HG03108 (cell line): ENCODE data around the gene ACOX3.
"Not testable (repeated sequence)": the region's sequence is repeated elsewhere in the genome, so short reads cannot be mapped to it uniquely, and the experiment has no call there.

ENCODE experiments used
- ATAC-seq: cut with Tn5 transposase; IDR thresholded peaks from one replicate; pipeline ENCODE4 v1.9.1; 2021; ENCODE audit warnings: moderate library complexity; ENCODE audit not compliant: unreplicated experiment

The ACOX3 gene

GRCh38 chr4:8391071-8391470 lies 49.5 kb downstream of the ACOX3 start:
- ATAC-seq = no peak

DNA sequence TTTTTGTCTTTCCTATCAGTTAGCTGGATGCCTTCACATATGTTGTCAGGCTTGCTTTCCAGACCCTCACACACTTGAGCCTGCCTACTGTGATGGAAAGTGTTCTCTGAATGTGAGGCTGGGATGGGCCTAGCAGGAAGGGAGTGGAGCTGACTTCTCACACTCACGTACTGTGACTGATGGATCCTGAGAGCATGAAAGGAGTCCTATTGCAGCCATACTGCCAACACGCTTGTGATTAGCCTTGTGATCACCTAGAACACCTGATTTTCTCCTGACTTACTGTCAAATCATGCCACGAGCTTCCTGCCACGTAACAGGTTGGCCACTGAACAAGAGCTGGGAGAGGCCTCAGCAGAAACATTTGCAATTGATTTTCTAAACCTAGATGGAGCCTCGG lies 49.9 kb downstream of the ACOX3 start:
- ATAC-seq = no peak

DNA sequence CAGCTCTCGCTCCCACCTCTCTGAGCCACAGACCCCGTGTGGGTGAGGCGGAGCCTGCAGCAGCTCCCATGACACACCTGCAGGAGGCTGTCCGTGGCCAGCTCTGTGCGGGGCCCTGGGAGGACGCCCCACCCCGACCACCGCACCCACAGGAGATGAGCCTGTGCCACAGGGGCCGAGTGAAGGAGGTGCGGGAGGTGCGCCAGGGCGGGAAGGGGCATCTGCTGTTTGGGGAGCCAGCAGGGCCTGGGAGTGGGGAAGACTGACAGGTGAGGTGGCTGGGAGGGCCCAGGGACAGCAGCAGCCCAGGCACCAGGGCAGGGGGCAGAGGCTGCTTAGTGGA lies 52.0 kb downstream of the ACOX3 start:
- no peak for ATAC-seq

DNA sequence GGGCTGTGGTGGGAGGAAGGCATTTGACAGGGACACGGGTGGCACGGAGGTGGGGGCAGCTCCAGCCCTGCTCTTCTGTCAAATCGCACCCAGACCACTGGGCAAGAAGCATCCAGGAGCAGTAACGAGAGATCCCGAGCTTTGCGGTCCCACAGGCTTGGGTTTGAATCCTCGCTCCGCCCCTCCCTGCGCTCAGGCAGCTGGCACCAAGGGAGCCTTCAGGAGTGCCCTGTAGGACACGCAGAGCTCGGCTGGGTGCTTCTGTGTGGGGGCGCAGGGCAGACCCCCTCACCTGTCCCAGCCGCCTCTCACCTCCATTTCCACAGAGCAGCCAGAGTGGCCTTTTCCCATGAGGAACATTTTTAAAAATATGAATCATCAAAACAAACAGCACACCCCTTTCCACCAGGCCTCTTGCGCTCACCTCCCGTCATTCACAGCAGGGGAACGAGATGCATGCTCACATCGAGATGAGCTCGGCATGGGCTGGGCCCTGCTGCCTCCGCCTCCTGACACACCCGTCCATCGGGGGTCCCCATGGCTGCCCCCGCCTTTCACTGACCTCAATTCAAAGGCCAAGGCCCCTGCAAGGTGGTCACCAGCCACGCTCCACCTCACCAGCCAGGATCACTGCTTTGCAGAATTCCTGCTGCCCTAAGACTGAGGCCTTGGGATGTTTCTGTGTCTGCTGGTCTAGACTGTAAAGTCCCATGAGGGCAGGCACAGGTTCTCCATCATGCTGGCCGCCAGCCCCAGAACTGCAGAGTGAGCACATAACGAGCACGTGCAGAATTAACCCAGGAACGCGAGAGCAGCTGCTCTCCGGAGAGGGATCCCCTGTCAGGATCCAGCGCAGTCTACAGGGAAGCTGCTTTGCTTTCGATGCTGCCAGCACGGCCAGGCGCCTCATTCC lies 52.7 kb downstream of the ACOX3 start:
- no peak for ATAC-seq

DNA sequence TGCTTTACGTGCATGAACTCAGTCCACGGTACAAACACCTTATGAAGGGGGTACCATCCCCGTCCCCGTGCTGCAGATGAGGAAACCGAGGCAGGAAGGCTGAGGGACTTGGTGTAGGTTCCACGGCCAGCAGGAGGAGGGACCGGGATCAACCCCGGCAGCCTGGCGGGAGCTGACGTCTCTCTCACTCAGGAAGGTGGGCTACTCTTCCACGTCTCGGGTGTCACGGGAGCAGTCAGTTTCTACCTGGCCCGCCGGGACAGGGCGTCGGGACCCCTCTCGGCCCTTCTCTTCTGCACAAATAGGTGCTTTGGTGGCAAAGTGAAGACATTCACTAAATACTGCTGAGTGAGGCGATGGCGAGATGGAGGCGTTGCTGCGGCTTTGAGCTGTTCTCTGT lies 53.3 kb downstream of the ACOX3 start:
- ATAC-seq = no peak

GRCh38 chr4:8386731-8387130 lies 53.8 kb downstream of the ACOX3 start:
- ATAC-seq = no peak

GRCh38 chr4:8386131-8386530 lies 54.4 kb downstream of the ACOX3 start:
- not testable (repeated sequence) for ATAC-seq

DNA sequence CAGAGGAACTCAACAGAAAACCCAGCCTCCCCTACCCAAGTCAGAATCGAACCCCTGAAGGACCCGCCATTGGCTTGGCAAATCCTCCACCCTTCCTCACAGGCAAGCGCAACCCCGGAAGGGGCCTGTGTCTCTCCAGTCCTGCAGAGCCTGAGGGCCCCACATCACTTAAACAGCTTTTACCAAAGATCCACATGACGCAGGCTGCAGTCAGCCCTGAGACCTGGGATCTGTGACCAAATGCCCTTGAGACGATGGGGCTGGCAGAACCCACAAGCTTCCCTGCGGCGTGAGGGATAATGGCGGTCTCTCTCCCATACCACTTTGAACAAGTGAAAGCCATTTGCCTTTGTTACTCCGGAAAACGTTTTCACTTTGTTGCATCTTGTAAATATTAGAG lies 54.9 kb downstream of the ACOX3 start:
- ATAC-seq = no peak

DNA sequence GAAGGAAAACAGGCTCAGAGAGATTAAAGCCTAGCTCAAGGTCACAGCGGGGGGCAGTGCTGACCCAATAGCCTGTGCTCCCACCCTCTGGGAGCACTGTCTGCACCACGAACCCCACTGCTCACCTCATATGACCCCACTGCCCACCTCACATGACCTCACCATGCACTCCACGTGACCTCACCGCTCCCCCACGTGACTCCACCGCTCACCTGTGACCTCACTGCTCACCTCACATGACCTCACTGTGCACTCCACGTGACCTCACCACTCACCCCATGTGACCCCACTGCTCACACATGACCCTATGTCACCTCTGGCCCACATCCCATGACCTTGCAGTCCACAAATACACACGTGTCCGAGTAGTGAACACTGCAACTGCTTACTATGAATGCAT lies 55.4 kb downstream of the ACOX3 start:
- ATAC-seq = no peak

GRCh38 chr4:8384397-8385060 lies 56.0 kb downstream of the ACOX3 start:
- no peak for ATAC-seq

GRCh38 chr4:8383451-8384160 lies 56.9 kb downstream of the ACOX3 start:
- no peak for ATAC-seq

- no peak for ATAC-seq
Measured at GRCh38 chr4:8383016-8383415, 57.5 kb downstream of the ACOX3 start.

DNA sequence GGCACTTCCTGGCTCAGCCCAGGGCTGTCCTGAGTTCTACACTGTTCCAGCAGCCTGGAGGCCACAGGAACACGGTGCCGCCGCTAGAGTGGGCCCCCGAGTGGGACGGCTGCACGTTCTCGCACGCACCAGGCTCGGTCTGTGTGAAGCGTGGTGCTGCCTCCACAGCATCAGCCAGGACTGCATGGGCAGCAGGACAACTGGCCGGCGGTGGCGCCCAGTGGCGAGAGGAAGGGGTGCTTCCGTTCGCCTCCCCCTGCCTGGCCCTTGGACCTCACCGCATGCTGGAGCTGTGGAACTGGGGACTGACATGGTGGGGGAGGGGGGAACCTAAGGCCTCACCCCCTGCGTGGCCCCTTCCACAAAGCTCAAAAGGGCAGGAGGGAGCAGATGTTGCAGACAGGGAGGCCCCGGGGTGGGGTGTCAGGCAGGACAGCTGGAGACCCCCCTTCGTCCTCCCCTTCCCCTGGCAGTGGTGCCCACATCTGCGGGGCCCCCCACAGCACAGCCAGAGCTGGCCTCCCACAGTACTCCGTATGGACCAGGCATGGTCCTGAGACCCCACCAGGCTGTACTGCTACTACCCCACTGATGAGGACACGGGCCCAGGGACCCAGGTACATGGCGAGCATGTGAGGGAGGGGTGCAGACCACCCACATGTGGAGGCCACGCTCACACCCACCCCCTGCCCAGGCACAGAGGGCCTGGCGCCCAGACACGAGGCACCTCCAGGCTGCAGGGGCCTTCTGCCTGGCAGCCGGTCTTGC lies 58.5 kb downstream of the ACOX3 start:
- no peak for ATAC-seq

- no peak for ATAC-seq
Measured at GRCh38 chr4:8380511-8381415, 59.8 kb downstream of the ACOX3 start.

DNA sequence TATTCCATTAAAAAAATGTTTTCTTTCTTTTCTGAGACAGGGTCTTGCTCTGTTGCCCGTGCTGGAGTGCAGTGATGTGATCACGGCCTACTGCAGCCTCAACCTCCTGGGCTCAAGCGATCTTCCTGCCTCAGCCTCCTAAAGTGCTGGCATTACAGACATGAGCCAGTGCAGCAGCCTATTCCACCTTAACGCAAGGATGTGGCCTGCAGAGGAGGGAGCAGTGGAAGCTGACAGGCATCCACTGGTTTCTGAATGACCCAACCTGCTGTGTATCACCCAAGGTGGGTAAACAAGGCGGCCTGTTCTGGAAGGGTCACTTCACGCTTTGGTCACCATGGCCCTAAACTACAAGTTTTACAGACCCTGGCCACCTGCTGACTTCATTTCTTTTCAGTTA lies 60.8 kb downstream of the ACOX3 start:
- ATAC-seq = no peak

- no peak for ATAC-seq
Measured at GRCh38 chr4:8379281-8379680, 61.2 kb downstream of the ACOX3 start.

DNA sequence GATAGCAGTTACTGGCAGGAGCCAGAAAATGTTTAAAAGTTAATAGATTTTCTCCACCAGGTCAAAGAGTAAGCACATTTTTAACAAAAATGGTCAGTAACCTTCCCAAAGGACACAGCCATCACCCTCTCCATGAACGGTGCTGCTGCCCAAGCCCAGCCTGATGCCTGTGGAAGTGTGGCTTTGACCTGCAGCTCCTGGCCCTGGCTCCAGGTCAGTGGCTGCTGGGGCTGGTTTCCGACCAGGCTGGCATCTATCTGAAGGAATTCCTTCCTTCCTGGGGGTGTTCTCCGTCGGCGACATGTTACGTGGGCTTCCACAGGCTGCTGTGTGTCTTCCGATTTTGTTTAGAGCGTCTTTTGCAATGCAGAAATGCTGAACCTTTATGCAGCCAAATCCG lies 61.7 kb downstream of the ACOX3 start:
- no peak for ATAC-seq

DNA sequence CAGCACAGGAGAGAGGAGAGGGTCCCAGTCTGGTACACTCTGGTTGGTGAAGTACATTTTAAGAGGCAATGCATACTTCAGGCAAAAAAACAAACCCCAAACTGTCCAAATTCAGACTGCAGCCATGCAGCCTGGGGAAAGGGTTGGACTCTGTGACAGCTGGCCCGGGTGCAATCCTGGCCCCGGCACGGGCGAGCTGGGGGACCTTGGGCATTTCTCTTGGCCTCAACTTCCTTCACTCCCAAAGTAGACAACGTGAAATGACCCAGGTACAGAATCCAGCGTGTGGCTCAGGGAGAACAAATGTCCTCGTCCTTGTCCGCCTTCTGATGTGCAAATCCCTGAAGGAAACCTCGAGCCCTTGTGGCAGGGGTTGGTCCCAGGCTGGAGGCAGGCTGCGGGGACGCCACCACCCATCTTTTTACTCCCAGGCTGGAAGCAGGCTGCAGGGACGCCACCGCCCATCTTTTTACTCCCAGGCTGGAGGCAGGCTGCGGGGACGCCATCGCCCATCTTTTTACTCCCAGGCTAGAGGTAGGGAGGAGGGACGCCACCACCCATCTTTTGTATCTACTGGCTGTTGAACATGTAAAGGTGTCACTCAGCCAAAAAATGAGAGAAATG lies 62.3 kb downstream of the ACOX3 start:
- no peak for ATAC-seq
